Measurements from ENCODE around the gene KRI1.

- TF ChIP-seq CTCF (IDR thresholded peaks at IDR 0.05; ENCODE audit: low read length), result no peak
- TF ChIP-seq EZH2 (IDR thresholded peaks at IDR 0.05; ENCODE audit: borderline replicate concordance, low read length), result no peak
These were observed 38.2 kb upstream of the KRI1 start for GRCh38 chr19:10603873-10604459.
